ENCODE data around the gene RPL10. TPM values are rescaled to one million over a fixed set of nuclear protein-coding genes. Genes with fewer than 3 reads are reported as not detected.
A peak's percentile ranks its signal among the peaks of the same experiment; 100 is the strongest.

The RPL10 gene
- total RNA-seq, 1 experiment from 2014 or later: 3,401 TPM

- Histone ChIP-seq H3F3A (ENCODE audit: low read length, unreplicated experiment) (peaks cover 11% of the 10 kb centered on the region), H3K36me3 (ENCODE audit: low read depth, low read length) (peaks cover 58% of the 10 kb centered on the region), H3K4me2 (ENCODE audit: low read length) (no peak overlapping the region), H2AFZ (ENCODE audit: low read length) (no peak overlapping the region), H3K79me2 (ENCODE audit: low read length) (no peaks in the 10 kb centered on the region), H4K20me1 (ENCODE audit: low read length) (0 out of 2 replicates have a peak, but pooled peaks cover 5% of the 10 kb centered on the region), H3K9me2 (replicated peaks; ENCODE audit: low read length) (no peaks in the 10 kb centered on the region), H3K4me1 (ENCODE audit: insufficient read depth, low read length) (no peaks in the 10 kb centered on the region), H3K9ac (ENCODE audit: low read length) (no peak overlapping the region), H3K27me3 (ENCODE audit: low read length) (no peaks in the 10 kb centered on the region), H3K4me3 (ENCODE audit: low read length) (no peak overlapping the region), H3K27ac (ENCODE audit: low read length) (no peak overlapping the region), H3K9me3 (ENCODE audit: low read length) (no peaks in the 10 kb centered on the region)
- DNase-seq: no peak
- BruUV-seq (replicated peaks): no TSS peak
- no peak for ATAC-seq
- intact Hi-C loops (cut with micrococcal nuclease): no loop called here
- ChIA-PET POLR2A (ENCODE audit: unreplicated experiment) (no interaction called here), CTCF (no interaction called here)
- TF ChIP-seq CTCF (conservative IDR thresholded peaks at IDR 0.05; ENCODE audit: low read depth, low read length): no peak
- no peak for TF ChIP-seq EZH2 (IDR thresholded peaks at IDR 0.05; ENCODE audit: low read length, unreplicated experiment)
- no peak for TF ChIP-seq EZH2phosphoT487 (IDR thresholded peaks at IDR 0.05; ENCODE audit: borderline replicate concordance, low read length)
Observed at GRCh38 chrX:154351183-154352011, 46.8 kb upstream of the RPL10 start.

- Histone ChIP-seq H4K20me1 (ENCODE audit: low read length) (peaks cover 6% of the 10 kb centered on the region), H3F3A (ENCODE audit: low read length, unreplicated experiment) (peaks cover 11% of the 10 kb centered on the region), H3K4me2 (ENCODE audit: low read length) (no peak overlapping the region), H3K36me3 (ENCODE audit: low read depth, low read length) (peaks cover 64% of the 10 kb centered on the region), H3K27ac (ENCODE audit: low read length) (no peak overlapping the region), H3K27me3 (ENCODE audit: low read length) (no peaks in the 10 kb centered on the region), H3K4me3 (ENCODE audit: low read length) (no peak overlapping the region), H2AFZ (ENCODE audit: low read length) (no peak overlapping the region), H3K9me2 (replicated peaks; ENCODE audit: low read length) (no peaks in the 10 kb centered on the region), H3K4me1 (ENCODE audit: insufficient read depth, low read length) (no peaks in the 10 kb centered on the region), H3K79me2 (ENCODE audit: low read length) (no peaks in the 10 kb centered on the region), H3K9me3 (ENCODE audit: low read length) (no peaks in the 10 kb centered on the region), H3K9ac (ENCODE audit: low read length) (no peak overlapping the region)
- ChIA-PET POLR2A (ENCODE audit: unreplicated experiment) (no interaction called here), CTCF (no interaction called here)
- intact Hi-C loops (cut with micrococcal nuclease): no loop called here
- ATAC-seq (no peak), DNase-seq (no peak)
- BruUV-seq (replicated peaks): no TSS peak
- TF ChIP-seq EZH2 (IDR thresholded peaks at IDR 0.05; ENCODE audit: low read length, unreplicated experiment) (no peak), EZH2phosphoT487 (IDR thresholded peaks at IDR 0.05; ENCODE audit: borderline replicate concordance, low read length) (no peak), CTCF (conservative IDR thresholded peaks at IDR 0.05; ENCODE audit: low read depth, low read length) (no peak)
Observed at GRCh38 chrX:154352012-154352401, 46.2 kb upstream of the RPL10 start.

- POLR2A ChIA-PET (ENCODE audit: unreplicated experiment): no interaction called here
- Histone ChIP-seq H3K9me3 (ENCODE audit: low read length) (no peaks in the 10 kb centered on the region), H3F3A (ENCODE audit: low read length, unreplicated experiment) (peaks cover 11% of the 10 kb centered on the region), H3K27ac (ENCODE audit: low read length) (no peak overlapping the region), H4K20me1 (ENCODE audit: low read length) (peaks cover 11% of the 10 kb centered on the region), H3K4me3 (ENCODE audit: low read length) (no peak overlapping the region), H3K9ac (ENCODE audit: low read length) (no peak overlapping the region), H3K79me2 (ENCODE audit: low read length) (no peaks in the 10 kb centered on the region), H3K9me2 (replicated peaks; ENCODE audit: low read length) (no peaks in the 10 kb centered on the region), H3K4me1 (ENCODE audit: insufficient read depth, low read length) (no peaks in the 10 kb centered on the region), H3K27me3 (ENCODE audit: low read length) (no peaks in the 10 kb centered on the region), H3K36me3 (ENCODE audit: low read depth, low read length) (peaks cover 68% of the 10 kb centered on the region), H3K4me2 (ENCODE audit: low read length) (no peak overlapping the region), H2AFZ (ENCODE audit: low read length) (no peak overlapping the region)
- no peak for ATAC-seq
- CTCF ChIA-PET: no interaction called here
- no peak for DNase-seq
- intact Hi-C loops (cut with micrococcal nuclease): no loop called here
- TF ChIP-seq CTCF (conservative IDR thresholded peaks at IDR 0.05; ENCODE audit: low read depth, low read length): no peak
- no peak for TF ChIP-seq EZH2phosphoT487 (IDR thresholded peaks at IDR 0.05; ENCODE audit: borderline replicate concordance, low read length)
- no peak for TF ChIP-seq EZH2 (IDR thresholded peaks at IDR 0.05; ENCODE audit: low read length, unreplicated experiment)
- BruUV-seq (replicated peaks): TSS peak; percentile 38
Observed at GRCh38 chrX:154352466-154352865, 45.7 kb upstream of the RPL10 start.

Data from PC-3 (cell line).